Breast epithelium (tissue), 3 donors: Measurements from ENCODE around the gene FAM3C.

Experiments used
- CTCF ChIP-seq, 3 donors: fragments of 450-650 bp; IDR thresholded peaks; one replicate each; pipeline ENCODE4 v1.5.1; 2016 to 2017; ENCODE audit warnings: antibody characterized with exemption in 3 of 3, mild to moderate bottlenecking in 3 of 3, moderate library complexity in 3 of 3
- POLR2A ChIP-seq: fragments of 450-650 bp; IDR thresholded peaks from one replicate; pipeline ENCODE4 v1.6.1; 2016; ENCODE audit warnings: antibody characterized with exemption, mild to moderate bottlenecking, moderate library complexity
- POLR2AphosphoS5 ChIP-seq, 3 donors: sonication (generic); formaldehyde crosslinking; IDR thresholded peaks; one replicate each; pipeline ENCODE4 v1.6.1; 2017; ENCODE audit warnings: antibody characterized with exemption in 3 of 3

- no peak for TF ChIP-seq POLR2AphosphoS5 (IDR thresholded peaks at IDR 0.05)
- TF ChIP-seq CTCF (IDR thresholded peaks at IDR 0.05): no peak
- TF ChIP-seq POLR2A: no peak
Observed at GRCh38 chr7:121336579-121336978, 59.5 kb downstream of the FAM3C start.
